DOHH2 (cell line): Measurements from ENCODE around the gene RND3.

Experiments
- H3F3A ChIP-seq: fragments of 200-600 bp; sonication (generic), shearing (Covaris generic); 2 replicates; pipeline ENCODE4 v1.6.0; 2016; ENCODE audit warnings: antibody characterized with exemption, mild to moderate bottlenecking; ENCODE audit not compliant: control insufficient read depth, insufficient read depth
- H3K27ac ChIP-seq: fragments of 200-600 bp; sonication (generic); 2 replicates; pipeline ENCODE4 v1.5.1; 2014; ENCODE audit warnings: low read depth, mild to moderate bottlenecking, low read length, moderate library complexity
- H3K27me3 ChIP-seq: fragments of 200-600 bp; sonication (generic); 2 replicates; pipeline ENCODE4 v1.6.1; 2014; ENCODE audit warnings: mild to moderate bottlenecking, low read length, mixed read lengths; ENCODE audit not compliant: control insufficient read depth
- H3K36me3 ChIP-seq: fragments of 200-600 bp; sonication (generic); 2 replicates; pipeline ENCODE4 v1.6.1; 2014; ENCODE audit warnings: mild to moderate bottlenecking, low read length, moderate library complexity, mixed read lengths; ENCODE audit not compliant: control insufficient read depth
- H3K4me1 ChIP-seq: fragments of 200-600 bp; sonication (generic); 2 replicates; pipeline ENCODE4 v1.6.1; 2014; ENCODE audit warnings: mild to moderate bottlenecking, low read length, mixed read lengths; ENCODE audit not compliant: control insufficient read depth
- H3K4me2 ChIP-seq: fragments of 200-600 bp; sonication (generic); 2 replicates; pipeline ENCODE4 v1.6.0; 2014; ENCODE audit warnings: mild to moderate bottlenecking, low read length, moderate library complexity
- H3K4me3 ChIP-seq: fragments of 200-600 bp; sonication (generic); 2 replicates; pipeline ENCODE4 v1.5.1; 2014; ENCODE audit warnings: mild to moderate bottlenecking, low read length, mixed read lengths
- H3K79me2 ChIP-seq: fragments of 200-600 bp; sonication (generic); 2 replicates; pipeline ENCODE4 v1.6.1; 2014; ENCODE audit warnings: mild to moderate bottlenecking, low read length, mixed read lengths; ENCODE audit not compliant: control insufficient read depth
- H3K9me2 ChIP-seq: fragments of 200-600 bp; sonication (generic); replicated peaks from 2 replicates; pipeline ENCODE4 v1.6.1; 2014; ENCODE audit warnings: mild to moderate bottlenecking, low read length, mixed read lengths; ENCODE audit not compliant: control insufficient read depth
- H3K9me3 ChIP-seq: fragments of 200-600 bp; sonication (generic); 2 replicates; pipeline ENCODE4 v1.6.1; 2014; ENCODE audit warnings: antibody characterized with exemption, low read length, mixed read lengths; ENCODE audit not compliant: control insufficient read depth, insufficient read depth
- H4K20me1 ChIP-seq: fragments of 200-600 bp; sonication (generic); 2 replicates; pipeline ENCODE4 v1.6.0; 2014; ENCODE audit warnings: low read depth, mild to moderate bottlenecking, antibody characterized with exemption, low read length, moderate library complexity; ENCODE audit not compliant: control insufficient read depth, insufficient read depth
- CTCF ChIP-seq: fragments of 200-600 bp; sonication (generic); IDR thresholded peaks from one replicate; pipeline ENCODE4 v1.5.1; 2014; ENCODE audit warnings: antibody characterized with exemption, mild to moderate bottlenecking, low read depth, low read length; ENCODE audit not compliant: poor library complexity, severe bottlenecking
- EZH2phosphoT487 ChIP-seq: fragments of 200-600 bp; sonication (generic); IDR thresholded peaks from 2 replicates; pipeline ENCODE4 v1.6.1; 2017; ENCODE audit warnings: borderline replicate concordance, mild to moderate bottlenecking, antibody characterized with exemption, low read length, moderate library complexity, mixed read lengths

The RND3 gene

DNA sequence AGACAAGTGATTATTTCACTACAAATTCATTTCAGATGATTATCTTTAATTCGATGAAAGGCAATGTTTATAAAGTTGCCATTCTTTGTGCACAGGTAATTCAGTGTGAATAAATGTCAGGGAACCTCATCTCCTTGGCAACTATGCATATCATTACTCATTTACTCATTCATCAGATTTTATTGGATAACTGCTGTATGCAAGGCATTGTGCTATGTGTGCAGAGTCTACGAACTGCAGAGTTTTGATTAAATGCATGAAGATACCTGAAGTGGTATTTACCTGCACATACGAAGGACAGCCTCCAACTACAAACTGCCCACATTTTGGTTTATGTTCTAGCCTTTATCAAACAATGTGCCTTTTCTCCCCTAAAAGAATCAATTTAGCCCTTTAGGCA lies 3.5 kb downstream of the RND3 start:
- Histone ChIP-seq H4K20me1 (no peaks in the 10 kb centered on the region), H3K27ac (no peak overlapping the region), H3K9me3 (no peaks in the 10 kb centered on the region), H3K4me2 (no peak overlapping the region), H3F3A (no peaks in the 10 kb centered on the region), H3K4me3 (no peak overlapping the region), H3K79me2 (no peaks in the 10 kb centered on the region), H3K9me2 (no peaks in the 10 kb centered on the region), H3K36me3 (no peaks in the 10 kb centered on the region), H3K4me1 (no peaks in the 10 kb centered on the region), H3K27me3 (no peaks in the 10 kb centered on the region)
- no peak for TF ChIP-seq CTCF
- no peak for TF ChIP-seq EZH2phosphoT487

- Histone ChIP-seq H3F3A (no peaks in the 10 kb centered on the region), H3K9me3 (no peaks in the 10 kb centered on the region), H3K9me2 (no peaks in the 10 kb centered on the region), H3K27me3 (no peaks in the 10 kb centered on the region), H3K4me2 (no peak overlapping the region), H3K4me3 (no peak overlapping the region), H3K4me1 (no peaks in the 10 kb centered on the region), H3K27ac (no peak overlapping the region), H3K36me3 (no peaks in the 10 kb centered on the region), H3K79me2 (no peaks in the 10 kb centered on the region), H4K20me1 (no peaks in the 10 kb centered on the region)
- TF ChIP-seq EZH2phosphoT487 (no peak), CTCF (no peak)
Measured at GRCh38 chr2:150483532-150483931, 3.9 kb downstream of the RND3 start.

DNA sequence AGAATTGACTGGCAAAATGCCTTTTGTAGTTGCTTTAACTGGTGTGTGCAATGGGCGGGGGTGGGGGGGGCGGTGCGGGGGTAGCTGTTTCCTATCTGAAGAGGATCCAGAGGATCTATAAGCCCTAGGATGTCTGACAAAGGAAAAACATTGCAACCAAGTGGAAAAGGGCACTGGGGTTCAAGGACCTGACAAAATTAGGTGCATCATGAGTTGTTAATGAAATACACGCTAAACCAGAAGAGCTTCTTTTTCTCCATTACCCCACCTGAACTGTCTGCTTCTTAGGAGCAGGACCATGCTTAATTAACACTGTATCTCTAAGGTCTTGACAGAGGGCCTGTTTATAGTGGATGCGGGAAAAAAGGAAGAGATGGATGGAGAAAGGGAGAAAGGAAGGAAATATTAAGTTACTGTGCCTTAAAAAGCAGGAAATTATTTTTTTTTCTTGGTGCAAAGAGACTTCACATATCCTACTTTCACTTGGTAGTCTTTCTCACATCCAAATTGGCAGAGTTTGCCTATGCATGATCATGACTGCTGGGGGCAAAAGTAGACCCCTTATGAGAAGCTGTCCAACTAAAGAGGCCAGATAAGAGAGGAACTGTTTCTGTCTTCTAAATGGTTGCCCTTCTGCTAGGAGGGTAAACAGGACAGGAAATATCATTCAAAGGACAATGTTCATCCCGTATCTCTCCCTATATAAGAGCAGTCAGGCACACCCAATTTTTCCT lies 4.6 kb downstream of the RND3 start:
- H4K20me1 ChIP-seq: no peaks in the 10 kb centered on the region
- TF ChIP-seq EZH2phosphoT487 (no peak), CTCF (no peak)
- no peaks in the 10 kb centered on the region for H3K9me3 ChIP-seq
- no peaks in the 10 kb centered on the region for H3K36me3 ChIP-seq
- no peak overlapping the region for H3K27ac ChIP-seq
- no peaks in the 10 kb centered on the region for H3F3A ChIP-seq
- no peaks in the 10 kb centered on the region for H3K4me1 ChIP-seq
- no peak overlapping the region for H3K4me3 ChIP-seq
- no peaks in the 10 kb centered on the region for H3K27me3 ChIP-seq
- H3K4me2 ChIP-seq: no peak overlapping the region
- no peaks in the 10 kb centered on the region for H3K79me2 ChIP-seq
- no peaks in the 10 kb centered on the region for H3K9me2 ChIP-seq
